Stimulated activated CD8-positive, alpha-beta memory T cell treated with anti-CD3 and anti-CD28 coated beads, Interleukin-12 subunit alpha, Interleukin-12 subunit beta, amount 100 ng/mL, for 4 hours (primary cell): Measurements from ENCODE around the gene OR52A1.

Experiments
- DNase-seq: peaks from one replicate; pipeline ENCODE4 v3.0.0-alpha.2; 2020; ENCODE audit warnings: low read depth

OR52A1 gene

DNA sequence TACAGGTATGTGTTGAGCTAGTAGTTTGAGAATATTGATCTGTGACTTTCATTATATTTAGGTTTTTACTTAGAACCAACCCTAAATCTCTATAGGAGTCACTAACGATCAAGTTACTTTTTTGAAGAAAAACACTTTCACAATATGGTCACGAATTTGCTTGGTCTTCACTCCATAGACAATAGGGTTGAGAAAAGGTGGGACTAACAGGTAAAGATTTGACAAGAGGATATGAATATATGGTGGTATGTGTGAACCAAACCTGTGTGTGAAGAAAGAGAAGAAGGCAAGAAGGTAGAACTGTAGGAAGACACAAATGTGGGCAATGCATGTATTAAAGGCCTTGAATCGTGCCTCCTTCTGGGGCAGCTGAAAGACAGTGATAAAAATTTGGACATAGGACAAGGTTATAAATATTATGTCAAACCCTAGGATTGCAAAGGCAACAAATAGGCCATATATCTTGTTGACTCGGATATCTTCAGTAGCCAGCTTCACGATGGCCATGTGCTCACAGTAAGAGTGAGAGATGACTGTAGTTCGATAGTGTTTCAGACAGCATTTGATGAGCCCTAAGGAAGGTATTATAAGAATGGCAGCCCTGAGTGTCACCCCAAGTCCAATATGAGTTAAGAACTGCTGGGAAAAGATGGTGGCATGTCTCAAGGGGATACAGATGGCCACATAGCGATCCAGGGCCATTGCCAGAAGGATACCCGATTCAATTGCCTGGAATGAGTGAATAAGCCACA is 22.8 kb downstream of the OR52A1 start:
- DNase-seq: no peak

DNA sequence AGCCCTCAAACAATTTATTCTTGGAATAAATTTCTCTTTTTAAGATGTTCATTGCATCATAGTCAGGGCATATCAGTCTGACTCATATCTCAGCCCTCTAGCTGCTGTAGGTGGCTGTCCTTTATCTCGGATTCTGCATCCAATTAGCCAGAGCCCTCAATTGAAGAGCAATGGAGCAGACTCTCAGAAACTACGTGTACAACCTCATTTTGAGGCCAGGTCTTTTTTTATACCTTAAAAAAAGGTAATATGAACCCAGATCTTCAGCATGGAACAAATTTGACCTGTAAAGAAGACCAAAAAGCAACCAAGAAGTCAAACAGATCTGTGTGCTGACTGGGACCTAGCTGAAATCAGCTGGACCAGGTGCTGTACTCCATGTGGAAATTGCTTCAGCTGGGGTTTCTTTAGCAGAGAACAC is 25.1 kb downstream of the OR52A1 start:
- DNase-seq: no peak

DNA sequence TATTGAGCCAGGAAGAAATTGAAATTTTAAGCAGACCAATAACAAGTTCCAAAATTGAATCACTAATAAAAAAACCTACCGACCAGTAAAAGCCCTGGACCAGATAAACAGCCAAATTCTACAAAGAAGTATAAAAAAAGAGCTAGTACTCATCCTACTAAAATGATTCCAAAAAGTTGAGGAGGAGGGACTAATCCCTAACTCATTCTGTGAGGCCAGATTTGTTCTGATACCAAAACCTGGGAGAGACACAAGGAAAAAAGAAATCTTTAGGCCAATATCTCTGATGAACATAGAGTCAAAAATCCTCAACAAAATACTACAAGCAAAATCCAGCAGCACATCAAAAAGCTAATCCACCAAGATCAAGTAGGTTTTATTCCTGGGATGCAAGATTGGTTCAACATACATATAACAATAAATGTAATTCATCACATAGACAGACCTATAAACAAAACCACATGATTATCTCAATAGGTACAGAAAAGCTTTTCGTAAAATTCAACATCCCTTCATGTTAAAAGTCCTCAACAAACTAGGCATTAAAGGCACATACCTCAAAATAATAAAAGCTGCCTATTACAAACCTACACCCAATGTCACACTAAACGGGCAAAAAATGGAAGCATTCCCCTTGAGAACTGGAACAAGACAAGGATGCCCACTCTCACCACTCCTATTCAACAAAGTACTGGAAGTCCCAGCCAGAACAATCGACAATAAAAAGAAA is 29.5 kb downstream of the OR52A1 start:
- no peak for DNase-seq

DNA sequence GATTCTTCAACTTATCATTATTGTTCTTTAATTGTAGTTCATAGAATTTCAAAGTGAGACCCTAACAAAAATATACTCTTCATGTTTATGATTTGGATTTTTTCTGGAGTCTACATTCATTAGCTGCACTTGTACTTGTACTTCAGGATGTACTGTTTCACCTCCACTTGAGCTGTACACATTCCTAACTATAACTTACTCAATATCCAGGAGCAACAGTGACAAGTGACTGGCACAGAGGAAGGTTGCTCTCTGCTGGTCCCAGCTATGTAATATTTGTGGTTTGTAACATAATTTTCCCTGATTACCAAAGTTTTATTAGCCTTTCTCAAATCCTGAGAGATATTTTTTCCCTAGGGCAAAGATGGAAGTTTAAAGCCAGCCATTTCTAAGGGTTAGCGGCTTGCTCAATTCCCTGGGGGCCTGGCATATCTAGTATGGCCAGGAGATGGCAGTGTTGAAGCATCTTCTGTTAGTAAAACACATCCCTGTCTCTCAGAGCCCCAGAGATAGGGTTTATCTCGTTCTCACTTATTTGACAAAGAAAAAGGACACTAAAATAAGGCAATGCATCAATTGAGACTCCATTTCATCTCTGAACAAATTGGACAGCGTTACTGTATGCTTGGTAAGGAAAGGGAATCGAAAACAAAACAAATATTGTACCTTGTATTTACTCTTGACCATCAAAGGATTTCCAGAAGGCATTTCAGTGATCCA is 30.6 kb downstream of the OR52A1 start:
- peak; percentile 1 for DNase-seq

DNA sequence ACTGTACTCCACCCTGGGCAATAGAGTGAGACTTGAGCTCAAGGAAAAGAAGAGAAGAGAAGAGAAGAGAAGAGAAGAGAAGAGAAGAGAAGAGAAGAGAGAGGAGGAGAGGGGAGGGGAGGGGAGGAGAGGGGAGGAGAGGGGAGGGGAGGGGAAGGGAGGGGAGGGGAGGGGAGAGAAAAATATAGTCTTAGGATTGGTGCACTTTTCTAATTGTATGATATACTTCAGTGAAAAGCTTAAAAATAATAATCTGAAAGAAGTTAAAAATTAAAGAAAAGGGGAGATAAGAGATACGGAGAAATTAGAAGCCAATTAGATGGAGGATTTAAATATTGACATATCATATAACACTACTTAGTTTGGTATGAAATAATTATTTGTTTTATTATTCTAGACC is 35.7 kb downstream of the OR52A1 start:
- no peak for DNase-seq

DNA sequence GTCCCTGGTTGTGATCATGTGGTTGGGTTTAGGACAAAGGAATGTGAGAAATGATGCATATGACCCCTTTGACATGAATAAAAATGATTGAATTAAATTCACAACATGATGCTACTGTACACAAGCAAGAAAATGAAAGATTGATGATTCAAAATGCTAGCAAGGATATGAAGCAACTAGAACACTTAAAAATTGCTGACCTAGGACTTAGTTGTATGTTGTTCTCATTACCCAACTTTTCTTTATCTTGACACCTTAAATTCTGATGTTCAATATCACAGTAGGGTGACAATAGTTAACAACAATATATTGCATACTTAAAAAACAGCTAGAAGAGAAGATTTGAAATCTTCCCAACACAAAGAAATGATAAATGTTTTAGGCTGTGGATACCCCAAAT is 37.0 kb downstream of the OR52A1 start:
- DNase-seq: no peak

DNA sequence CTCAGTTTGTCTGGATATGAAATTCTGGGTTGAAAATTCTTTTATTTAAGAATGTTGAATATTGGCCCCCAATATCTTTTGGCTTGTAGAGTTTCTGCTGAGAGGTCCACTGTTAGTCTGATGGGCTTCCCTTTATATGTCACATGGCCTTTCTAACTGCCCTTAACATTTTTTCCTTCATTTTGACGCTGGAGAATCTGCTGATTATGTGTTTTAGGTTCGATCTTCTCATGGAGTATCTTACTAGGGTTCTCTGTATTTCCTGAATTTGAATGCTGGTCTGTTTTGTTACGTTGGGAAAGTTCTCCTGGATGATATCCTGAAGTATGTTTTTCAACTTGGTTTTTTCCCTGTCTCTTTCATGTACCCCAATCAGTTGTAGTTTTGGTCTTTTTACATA is 39.2 kb downstream of the OR52A1 start:
- DNase-seq: no peak

DNA sequence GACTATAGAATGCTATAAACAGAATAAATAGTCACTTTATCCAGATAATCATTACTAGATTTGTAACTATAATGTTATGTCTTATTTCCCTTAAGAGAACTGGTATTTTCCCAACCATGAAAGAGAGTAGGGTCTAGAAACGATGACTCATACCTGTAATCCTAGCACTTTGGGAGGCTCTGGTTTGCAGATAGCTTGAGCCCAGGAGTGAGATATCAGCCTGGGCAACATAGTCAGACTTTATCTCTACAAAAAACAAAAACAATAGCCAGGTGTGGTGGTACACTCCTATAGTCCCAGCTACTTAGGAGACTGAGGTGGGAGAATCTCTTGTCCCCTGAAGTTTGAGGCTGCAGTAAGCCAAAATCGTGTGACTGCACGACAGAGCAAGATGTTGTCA is 47.3 kb downstream of the OR52A1 start:
- DNase-seq: no peak

DNA sequence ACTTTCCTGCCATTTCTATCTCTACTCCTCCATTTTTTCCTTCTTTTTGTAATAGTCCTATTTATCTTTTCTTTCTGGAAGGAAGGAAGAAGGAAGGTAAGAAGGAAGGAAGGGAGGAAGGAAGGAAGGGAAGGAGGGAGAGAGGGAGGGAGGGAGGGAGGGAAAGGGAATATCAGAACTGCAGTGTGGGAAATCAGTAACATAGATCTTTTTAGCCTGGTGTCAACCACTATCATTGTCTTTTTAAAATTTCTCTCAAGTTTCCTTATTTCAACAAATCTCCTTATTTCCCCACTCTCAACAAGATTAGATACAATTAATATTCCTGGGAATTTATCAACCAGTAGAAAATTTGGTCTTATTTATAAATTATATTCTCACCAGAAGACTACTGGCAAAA is 51.5 kb downstream of the OR52A1 start:
- no peak for DNase-seq

DNA sequence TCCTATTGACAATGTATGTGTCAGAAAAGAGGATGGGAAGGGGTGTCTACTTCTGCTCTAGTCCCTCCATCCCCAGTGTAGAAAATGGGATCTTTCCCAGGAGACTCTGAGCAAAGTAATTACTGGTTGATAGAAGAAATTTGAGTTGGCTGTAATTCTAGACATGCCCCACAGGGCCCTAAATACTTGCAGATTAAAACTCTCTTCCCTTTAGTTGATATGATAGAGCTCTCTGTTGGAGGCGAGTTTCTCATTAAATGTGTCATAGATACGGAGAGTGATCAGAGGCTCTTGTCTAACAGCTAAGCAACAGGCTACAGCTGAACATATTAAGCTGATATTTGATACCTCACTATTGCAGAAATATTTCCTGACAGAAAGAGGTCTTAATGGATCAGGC is 52.3 kb downstream of the OR52A1 start:
- no peak for DNase-seq

DNA sequence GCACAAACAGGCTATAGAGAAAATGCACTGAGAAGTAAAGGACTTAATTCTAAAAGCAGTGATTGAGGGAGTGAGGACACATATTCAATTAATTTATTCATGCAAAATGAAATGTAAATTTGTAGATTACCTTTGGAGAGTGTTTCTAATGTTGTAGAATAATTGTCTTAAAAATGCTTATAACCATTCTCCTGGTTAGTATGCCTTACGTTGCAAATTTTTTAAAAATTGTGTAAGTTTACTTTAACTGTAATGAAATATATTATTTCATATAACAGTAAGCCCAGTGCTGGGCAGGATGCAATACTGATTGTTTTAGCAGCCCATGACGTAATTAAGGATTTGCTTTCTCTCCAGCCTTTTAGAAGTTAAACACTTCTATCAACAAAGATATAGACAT is 58.5 kb downstream of the OR52A1 start:
- DNase-seq: no peak
